Measurements from ENCODE around the gene SAC3D1. TPM values are rescaled to one million over a fixed set of nuclear protein-coding genes. Genes with fewer than 3 reads are reported as not detected.
A peak's percentile ranks its signal among the peaks of the same experiment; 100 is the strongest.

The SAC3D1 gene
- total and polyA plus RNA-seq, 7 donors = 8.4 to 19.2 (median 10.8) TPM

- Histone ChIP-seq H3K36me3 (ENCODE audit: insufficient read depth in 1 of 2, low read depth in 1 of 2) (peaks cover 9 to 78% of the 10 kb centered on the region in 2 donors), H3K4me3 (no peak overlapping the region), H3K27ac (no peak overlapping the region), H3K4me1 (peaks cover 13% of the 10 kb centered on the region), H3K9me3 (no peaks in the 10 kb centered on the region), H3K27me3 (ENCODE audit: insufficient read depth in 3 of 3, low read length in 2 of 3) (no peaks in the 10 kb centered on the region)
- TF ChIP-seq, protein P1, sequence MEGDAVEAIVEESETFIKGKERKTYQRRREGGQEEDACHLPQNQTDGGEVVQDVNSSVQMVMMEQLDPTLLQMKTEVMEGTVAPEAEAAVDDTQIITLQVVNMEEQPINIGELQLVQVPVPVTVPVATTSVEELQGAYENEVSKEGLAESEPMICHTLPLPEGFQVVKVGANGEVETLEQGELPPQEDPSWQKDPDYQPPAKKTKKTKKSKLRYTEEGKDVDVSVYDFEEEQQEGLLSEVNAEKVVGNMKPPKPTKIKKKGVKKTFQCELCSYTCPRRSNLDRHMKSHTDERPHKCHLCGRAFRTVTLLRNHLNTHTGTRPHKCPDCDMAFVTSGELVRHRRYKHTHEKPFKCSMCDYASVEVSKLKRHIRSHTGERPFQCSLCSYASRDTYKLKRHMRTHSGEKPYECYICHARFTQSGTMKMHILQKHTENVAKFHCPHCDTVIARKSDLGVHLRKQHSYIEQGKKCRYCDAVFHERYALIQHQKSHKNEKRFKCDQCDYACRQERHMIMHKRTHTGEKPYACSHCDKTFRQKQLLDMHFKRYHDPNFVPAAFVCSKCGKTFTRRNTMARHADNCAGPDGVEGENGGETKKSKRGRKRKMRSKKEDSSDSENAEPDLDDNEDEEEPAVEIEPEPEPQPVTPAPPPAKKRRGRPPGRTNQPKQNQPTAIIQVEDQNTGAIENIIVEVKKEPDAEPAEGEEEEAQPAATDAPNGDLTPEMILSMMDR (IDR thresholded peaks at IDR 0.05) = no peak
- ATAC-seq = no peak
- DNase-seq = peak; percentile 44 to 65
- intact Hi-C loops (cut with DNase I) = no loop called here
- WGBS, 3 donors = 72 to 80% (median 75%) methylated on average over 6 of the region's 6 CpGs
Measured at GRCh38 chr11:65036931-65037330, 4.1 kb upstream of the SAC3D1 start.

GRCh38 chr11:65040520-65040846, 527 bp upstream of the SAC3D1 start:
- H3K27me3 ChIP-seq (ENCODE audit: insufficient read depth in 3 of 3, low read length in 2 of 3) = no peaks in the 10 kb centered on the region
- TF ChIP-seq, protein P1 (IDR thresholded peaks at IDR 0.05) = no peak
- peak overlapping the region; percentile 95 for H3K4me3 ChIP-seq
- H3K4me1 ChIP-seq = peaks cover 26% of the 10 kb centered on the region
- H3K27ac ChIP-seq = peak overlapping the region; percentile 93
- peaks cover 6 to 54% of the 10 kb centered on the region in 2 donors for H3K36me3 ChIP-seq (ENCODE audit: insufficient read depth in 1 of 2, low read depth in 1 of 2)
- intact Hi-C loops (cut with DNase I) = loop anchor here (5.0 kb wide), 1 partner anchor 42 kb away; the partner anchor contains the start of genes CDCA5 (in 2 of the 2) and ZFPL1 (in 2 of the 2)
- WGBS, 3 donors = 6 to 13% (median 8%) methylated on average over 7 of the region's 7 CpGs
- ATAC-seq (peak in 1 of 4 donors; percentile 1), DNase-seq (no peak)
- no peaks in the 10 kb centered on the region for H3K9me3 ChIP-seq

DNA sequence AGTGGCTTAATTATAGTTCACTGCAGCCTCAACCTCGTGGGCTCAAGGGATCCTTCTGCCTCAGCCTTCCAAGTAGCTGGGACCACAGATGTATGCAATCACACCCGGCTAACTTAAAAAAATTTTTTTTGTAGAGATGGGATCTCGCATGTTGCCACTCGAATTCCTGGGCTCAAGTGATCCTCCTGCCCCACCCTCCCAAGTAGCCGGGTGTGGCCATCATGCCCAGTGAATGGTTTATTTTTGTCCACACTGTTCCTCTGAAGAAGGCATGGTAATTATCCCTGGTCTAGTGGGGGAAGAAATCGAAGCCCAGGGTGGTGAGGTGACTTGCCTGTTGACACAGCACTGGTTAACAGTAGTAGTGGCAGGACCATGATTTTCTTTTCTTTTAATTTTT, 1.9 kb downstream of the SAC3D1 start:
- Histone ChIP-seq H3K27ac (no peak overlapping the region), H3K27me3 (ENCODE audit: insufficient read depth in 3 of 3, low read length in 2 of 3) (no peaks in the 10 kb centered on the region), H3K4me3 (no peak overlapping the region), H3K36me3 (ENCODE audit: insufficient read depth in 1 of 2, low read depth in 1 of 2) (peaks cover 6 to 35% of the 10 kb centered on the region in 2 donors), H3K9me3 (no peaks in the 10 kb centered on the region), H3K4me1 (peaks cover 26% of the 10 kb centered on the region)
- WGBS, 3 donors = 67 to 78% (median 77%) methylated on average over 6 of the region's 6 CpGs
- intact Hi-C loops (cut with DNase I) = loop anchor here (5.0 kb wide), 1 partner anchor 39 kb away; the partner anchor contains the start of genes CDCA5 (in 2 of the 2) and ZFPL1 (in 2 of the 2)
- ATAC-seq = no peak
- DNase-seq = no peak
- TF ChIP-seq, protein P1 (IDR thresholded peaks at IDR 0.05) = no peak

DNA sequence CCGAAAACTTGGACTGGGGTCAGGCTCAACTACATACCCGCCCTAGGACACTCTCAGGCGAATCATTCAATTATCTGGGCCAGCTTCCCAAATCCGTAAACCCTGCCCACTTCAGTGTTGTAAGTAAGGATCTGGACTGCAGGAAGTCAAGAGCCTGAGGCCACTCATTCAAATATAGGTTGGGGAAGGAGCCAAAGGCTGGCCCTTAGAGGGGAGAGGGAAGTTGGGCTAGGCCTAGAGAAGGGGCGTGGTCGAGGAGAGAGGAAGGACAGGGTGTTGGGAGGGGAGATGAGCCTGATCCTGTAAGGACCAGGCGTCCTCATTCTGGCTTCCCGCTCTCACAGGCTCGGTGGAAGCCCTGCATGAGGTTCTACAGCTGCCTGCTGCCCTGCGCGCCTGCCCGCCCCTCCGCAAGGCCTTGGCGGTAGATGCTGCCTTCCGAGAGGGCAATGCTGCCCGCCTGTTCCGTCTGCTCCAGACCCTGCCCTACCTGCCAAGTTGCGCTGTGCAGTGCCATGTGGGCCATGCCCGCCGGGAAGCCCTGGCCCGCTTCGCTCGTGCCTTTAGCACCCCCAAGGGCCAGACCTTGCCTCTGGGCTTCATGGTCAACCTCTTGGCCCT, 3.0 kb downstream of the SAC3D1 start:
- intact Hi-C loops (cut with DNase I) = loop anchor here (5.0 kb wide), 1 partner anchor 38 kb away; the partner anchor contains the start of genes CDCA5 (in 2 of the 2) and ZFPL1 (in 2 of the 2)
- peak; percentile 33 to 63 for DNase-seq
- no peaks in the 10 kb centered on the region for H3K9me3 ChIP-seq

More for the DNA sequence above, 3.0 kb downstream of the SAC3D1 start:
- peaks cover 0 to 26% of the 10 kb centered on the region in 2 donors for H3K36me3 ChIP-seq (ENCODE audit: insufficient read depth in 1 of 2, low read depth in 1 of 2)
- H3K4me1 ChIP-seq = peaks cover 26% of the 10 kb centered on the region
- no peak for ATAC-seq
- TF ChIP-seq, protein P1 (IDR thresholded peaks at IDR 0.05) = no peak
- H3K4me3 ChIP-seq = no peak overlapping the region
- H3K27me3 ChIP-seq (ENCODE audit: insufficient read depth in 3 of 3, low read length in 2 of 3) = no peaks in the 10 kb centered on the region
- H3K27ac ChIP-seq = no peak overlapping the region
- WGBS, 3 donors = 87 to 89% (median 88%) methylated on average over 13 to 23 of the region's 23 CpGs
